HG03045 (cell line): ENCODE measurements around the gene CXXC5.

Experiments
- ATAC-seq: cut with Tn5 transposase; IDR thresholded peaks from one replicate; pipeline ENCODE4 v1.9.1; 2021; ENCODE audit warnings: mild to moderate bottlenecking, moderate library complexity; ENCODE audit not compliant: unreplicated experiment

Gene CXXC5

DNA sequence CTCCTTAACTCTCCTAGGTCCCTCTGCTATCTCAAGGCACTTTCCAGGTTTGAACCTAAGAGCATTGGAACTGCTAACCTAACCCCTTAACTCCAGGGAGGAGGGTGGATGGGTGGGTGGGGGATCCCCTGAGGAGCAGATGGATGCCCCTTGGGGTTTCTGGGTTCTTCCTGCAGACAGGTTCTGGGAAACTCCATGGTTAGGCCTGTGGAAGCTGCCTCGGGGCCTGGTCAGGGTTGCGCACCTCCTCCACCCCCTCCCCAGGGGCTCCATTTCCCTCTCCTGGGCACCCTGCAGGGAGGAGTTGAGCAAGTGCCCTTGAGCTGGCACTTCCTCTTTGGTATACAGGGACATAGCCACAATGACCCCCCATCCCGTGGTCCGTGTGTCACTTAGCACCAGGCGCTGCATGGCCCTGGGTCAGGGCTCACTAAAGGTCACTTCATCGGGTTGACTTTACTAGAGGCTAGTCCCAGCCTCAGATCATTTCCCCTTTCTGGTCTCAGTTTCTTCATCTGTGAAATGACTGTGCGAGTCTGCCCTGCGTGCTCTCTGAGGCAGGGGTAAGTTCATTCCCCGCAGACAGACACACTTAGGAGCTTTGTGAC is 16.0 kb downstream of the CXXC5 start:
- ATAC-seq: peak; percentile 47

DNA sequence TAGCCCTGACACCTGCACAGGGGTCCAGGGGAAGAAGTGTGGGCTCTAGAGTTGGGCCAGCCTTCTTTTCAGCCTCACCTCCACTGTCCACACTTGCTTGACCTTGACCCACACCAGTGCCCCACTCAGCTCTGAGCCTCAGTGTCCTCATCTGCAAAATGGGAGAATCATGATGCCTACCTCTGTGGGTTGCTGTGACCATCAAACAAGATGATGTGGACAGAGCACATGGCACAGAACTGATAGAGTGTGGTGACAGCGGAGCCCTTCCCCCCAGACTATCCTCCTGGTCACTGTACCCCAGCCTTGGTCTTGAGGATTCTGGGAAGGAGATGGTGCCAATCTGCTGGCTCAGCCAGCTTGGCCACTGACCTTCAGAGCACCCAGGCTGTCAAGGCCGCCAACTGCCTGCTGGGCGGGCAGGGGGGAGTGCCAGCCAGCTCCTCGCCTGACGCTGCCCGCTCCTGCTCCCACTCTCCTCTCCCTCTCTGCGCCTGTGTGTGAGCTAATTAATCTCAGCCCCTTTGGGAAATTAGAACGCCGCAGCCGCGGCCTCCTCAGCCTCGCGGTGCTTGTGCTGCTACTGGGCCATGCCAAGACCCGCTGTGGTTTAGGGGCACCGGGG is 16.7 kb downstream of the CXXC5 start:
- no peak for ATAC-seq

DNA sequence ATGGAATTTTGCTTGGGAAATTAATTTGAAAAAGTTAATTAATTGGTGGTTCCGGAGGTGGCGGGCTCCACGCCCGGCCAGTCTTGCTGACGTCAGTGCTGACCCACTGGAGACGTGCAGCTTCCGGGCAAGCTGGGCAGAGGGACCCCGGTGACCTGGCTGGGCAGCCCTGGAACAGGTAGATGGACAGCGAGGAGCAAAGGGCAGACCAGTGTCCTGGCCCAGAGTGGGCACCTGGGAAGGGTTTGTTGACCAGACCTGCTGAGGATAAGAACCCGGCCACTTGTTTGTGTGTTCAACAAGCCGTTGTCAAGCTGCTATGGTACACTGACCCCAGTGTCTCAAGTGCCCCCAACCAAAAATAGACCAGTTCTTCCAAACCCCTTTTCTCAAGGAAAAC is 17.5 kb downstream of the CXXC5 start:
- ATAC-seq: no peak

DNA sequence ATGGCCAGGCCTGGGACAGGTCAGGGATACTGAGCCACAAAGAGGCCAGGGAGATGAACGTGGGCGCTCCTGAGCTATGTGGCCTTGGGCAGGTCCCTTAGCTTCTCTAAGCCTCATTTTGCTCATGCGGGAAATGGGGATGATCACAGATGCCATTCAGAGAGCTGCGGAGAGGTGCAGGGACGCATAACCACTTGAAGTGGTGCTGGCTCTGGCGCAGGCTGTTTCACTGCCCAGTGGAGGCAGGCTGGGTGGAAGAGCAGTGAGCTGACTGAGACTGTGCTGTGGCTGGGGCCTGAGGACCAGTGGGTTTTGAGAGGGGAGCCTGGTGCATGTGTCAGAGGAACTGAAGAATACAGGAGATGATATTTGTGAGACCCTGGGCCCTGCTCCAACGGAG is 18.4 kb downstream of the CXXC5 start:
- no peak for ATAC-seq

DNA sequence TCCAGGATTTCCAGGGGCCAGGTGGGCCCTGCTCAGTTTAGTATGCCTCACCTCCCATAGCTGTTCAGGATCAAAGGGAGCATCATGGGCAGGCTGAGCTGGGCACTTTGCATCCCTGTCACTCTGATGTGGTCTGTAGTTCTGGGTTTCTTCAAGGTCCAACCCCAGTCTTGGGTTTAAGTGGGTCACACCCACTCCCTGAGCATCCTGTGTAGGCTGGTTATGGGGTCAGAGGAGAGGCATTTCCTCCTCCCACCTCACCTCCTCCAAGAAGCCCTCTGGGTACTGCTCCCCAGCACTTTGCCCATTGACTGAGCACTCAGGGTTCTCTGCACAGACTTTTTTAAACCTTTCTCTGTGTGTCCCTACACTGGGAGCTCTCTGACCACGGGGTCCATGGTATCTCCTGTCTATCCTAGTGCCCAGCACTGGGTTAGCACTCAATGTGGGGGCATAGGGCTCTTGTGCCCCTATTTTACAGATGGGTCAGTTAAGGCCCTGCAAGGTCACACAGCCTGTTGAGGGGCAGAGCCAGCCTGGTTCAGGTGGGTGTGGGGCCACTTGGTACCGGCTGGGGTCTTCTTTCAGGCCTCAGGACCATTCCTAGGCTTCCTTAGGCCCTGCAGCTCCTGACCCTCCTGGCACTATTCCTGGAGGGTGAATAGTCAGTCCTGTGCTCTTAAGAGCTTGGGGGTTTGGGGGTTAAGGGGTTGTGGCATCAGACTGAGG is 19.0 kb downstream of the CXXC5 start:
- ATAC-seq: no peak

DNA sequence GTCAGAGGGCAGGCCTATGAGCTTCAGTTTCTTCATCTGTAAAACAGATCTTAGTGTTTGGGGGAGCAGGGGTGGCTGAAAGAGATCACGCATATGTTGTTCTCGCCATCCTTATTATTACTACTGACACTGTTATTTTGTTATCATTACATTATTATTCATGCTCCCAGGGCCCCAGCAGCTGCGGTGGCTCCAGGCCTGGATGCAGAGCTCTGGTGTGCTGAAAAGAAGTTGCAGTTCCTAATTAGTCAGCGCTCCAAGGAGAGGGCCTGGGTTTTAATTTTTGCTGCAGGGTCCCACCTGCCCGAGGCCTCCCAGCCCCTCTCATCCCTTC is 19.5 kb downstream of the CXXC5 start:
- ATAC-seq: no peak

DNA sequence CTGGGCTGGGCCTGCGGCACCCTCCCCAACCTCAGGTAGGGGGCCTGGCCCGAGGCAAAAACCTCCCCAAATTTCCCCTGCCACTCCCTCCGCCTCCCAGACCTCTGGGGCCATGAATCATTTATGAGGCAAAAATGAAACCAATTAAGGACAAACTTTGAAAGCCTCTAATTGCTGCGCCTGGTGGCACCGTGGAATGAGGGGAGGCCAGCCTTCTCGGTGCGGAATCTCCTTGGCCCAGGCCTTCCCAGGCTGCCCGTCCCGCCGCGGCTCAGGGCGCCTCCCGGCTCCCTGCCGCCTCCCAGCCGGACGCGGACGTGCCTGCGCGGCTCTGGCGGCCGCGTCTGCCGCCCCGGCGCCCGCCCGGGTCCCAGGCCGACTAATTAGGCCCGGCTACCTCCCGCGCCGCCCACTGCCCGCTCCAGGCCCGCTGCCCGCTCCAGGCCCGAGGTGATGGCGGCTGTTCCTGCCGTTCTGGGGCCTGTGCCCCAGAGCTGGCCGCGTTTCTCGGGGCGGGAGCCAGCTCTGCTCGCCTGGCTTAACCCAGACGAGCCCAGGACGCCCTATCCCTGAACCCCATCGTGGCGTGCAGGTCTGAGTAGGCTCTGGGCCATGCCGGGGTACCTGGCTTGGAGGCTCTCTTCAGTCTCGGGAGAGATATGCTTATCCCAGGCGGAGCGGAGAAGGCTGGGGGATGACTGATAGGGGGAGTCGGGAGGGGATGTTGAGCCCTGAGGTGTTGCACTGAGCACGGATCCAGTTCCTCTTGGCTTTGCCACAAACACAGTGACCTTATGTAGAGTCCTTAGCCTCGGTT is 20.1 kb downstream of the CXXC5 start:
- ATAC-seq: no peak

DNA sequence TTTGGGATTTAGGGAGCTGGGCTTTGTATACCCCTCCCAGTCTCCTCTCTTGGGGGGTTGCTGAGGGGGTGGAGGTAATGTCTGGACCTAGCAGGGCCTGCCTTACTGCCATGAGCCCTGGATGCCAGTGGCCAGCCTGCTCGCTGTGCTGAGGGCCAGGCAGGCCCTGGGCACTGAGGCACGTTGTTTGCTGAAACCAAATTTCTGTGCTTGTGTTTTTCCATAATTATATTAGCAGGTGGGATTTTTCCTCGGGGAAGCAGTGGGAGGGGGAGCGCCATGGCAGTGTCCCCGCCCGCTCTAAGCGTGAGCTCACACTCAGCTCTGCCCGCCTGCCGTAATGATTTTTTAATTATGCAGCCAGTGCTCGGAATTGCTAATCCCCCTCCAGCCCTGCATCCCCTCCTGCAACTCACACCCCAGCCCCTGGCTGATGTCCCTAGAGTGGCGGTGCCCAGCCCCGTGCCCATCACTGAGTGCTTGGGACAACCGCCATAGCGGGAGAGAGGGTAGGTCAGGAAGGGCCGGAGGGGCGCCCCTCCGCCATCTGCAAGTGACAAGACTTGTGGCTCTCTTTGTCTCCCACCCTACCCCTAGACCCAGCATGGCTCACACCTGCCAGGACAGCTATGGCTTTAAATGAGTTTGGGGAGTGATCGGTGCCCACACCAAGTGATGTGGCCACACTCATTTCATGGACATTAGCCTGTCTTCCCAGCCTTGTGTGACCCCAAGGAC is 20.9 kb downstream of the CXXC5 start:
- ATAC-seq: no peak

DNA sequence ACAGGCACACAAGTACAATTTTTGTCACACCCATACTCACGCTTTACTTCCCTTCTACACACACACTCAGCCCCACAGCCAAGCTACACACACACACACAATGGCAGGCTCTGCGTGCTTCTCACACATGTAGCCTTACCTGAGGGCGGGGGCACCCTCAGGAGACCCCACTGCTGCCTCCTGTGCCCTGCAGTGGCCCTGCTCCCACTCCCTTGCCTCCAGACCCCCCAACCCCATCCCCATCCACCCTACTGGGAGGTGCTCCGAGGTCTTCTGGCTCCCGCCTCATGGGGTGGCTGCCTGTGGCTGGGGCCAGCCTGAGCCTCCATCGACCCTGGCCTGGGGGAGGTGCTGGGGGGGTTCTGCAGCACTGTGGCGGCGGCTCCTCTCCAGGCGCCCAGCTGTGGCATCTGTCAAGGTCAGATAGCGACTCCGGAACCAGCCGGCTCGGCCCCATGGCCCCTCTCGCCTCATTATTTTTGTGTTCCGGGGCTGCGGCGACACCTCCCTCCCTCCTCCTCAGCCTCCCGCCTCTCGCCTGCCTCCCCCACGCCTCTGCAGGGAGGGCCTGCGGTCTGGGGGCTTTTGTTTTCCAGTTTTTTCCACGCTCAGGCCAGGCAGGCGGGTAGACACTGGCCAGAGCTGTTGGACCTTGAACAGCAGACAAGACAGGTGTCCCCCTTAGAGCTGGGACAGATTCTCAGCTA is 21.7 kb downstream of the CXXC5 start:
- ATAC-seq: peak; percentile 29

DNA sequence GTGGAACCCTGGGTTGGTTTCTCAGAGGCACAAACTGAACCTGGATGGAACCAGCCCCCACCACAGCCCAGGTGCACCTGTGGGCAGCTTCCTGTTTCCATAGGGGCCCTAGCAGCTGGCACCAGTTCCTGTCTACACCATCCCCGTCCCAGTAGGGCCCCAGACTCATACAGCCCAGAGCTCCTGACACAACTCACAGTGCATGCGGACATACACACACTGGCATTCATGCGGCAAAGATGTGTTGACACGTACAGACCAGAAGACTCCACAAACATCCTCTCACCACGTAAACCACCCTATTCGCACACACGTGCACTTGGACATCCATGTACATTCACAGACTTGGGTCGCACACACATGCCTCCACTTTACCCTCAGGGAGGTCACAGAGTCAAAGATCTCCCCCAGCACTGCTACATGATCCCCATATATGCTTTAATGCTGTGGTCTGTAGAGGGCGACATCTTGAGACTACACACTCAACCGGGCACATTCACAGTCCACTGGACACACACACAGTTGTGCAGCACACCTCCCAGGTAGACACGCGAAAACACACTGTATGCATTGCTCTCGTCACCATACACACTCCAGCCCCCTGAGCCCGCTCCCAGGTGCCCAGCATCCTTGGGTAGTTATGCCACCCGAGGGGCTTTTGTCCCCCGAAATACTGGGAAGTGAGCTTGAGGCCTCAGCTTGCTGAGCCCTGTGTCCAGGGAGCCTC is 22.4 kb downstream of the CXXC5 start:
- peak; percentile 35 for ATAC-seq

DNA sequence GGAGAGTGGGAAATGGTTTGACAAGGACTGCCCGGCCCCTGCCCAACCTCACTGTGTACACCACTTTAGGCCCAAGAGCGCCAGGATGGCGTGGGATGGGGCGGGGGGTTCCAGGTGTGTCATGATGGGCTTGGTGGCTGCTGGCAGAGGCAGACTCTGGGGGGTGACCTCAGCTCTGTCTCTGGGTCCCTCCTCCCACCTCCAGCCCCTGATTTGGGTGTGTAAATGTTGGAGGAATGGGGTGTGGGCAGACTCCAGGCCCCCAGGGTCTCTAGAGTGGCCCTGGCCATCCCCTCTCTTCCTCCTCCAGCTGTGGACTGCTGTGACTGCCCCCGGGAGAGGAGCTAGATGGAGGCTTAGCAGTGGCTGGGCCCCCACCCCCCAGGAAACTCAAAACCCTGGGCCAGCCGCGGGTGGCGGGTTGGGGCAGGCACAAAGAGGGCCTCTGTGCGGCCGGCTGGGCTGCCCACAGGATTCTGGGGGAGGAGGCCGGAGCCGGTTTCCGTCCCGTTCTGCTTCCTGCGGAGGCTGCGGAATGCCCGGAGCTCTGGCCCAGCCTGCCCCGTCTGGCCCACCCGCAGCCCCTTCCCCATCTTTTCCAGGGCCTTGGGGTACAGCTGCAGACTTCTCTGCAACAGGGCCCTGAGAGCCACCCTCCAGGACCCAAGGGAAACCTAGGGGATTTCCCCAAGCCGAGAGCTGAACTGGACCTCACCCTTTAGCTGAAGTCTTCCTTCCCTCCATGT is 23.1 kb downstream of the CXXC5 start:
- ATAC-seq: no peak

DNA sequence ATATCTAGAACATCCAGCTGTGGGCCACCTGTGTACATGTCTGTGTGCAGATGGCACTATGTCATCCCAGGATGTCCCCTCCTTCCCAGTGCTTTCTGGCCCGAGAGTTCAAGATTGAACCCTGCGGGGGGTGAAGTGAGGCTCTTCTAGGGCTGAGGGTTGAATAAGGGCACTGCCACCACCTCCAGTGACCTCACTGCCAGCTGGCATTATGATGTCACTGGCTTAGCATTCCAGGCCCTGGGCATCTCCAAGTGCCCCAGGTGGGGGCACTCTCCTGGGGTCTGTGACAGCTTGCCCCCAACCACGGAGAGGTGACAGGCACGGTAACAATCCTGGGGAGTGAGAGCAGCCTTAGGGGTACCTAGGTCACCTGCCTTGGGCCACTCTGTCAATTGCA is 27.1 kb downstream of the CXXC5 start:
- no peak for ATAC-seq

DNA sequence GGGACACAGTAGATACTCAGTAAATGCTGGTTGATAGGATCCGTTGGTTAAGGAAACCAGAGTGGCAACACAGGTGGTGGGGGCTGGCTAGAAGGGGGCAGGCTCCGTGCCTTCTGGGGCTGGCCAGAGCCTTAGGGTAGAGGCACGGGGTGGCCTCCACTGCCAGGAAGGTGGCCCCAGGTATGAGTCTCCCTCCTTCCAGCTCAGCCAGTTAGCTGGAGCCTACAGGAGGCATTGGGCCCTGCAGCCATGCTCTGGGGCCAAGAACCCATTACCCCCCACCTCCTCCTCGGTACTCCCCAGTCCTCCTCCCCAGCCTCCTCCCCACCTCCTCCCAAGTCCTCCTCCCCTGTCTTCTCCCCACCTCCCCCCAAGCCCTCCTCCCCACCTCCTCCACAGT is 27.7 kb downstream of the CXXC5 start:
- ATAC-seq: no peak

DNA sequence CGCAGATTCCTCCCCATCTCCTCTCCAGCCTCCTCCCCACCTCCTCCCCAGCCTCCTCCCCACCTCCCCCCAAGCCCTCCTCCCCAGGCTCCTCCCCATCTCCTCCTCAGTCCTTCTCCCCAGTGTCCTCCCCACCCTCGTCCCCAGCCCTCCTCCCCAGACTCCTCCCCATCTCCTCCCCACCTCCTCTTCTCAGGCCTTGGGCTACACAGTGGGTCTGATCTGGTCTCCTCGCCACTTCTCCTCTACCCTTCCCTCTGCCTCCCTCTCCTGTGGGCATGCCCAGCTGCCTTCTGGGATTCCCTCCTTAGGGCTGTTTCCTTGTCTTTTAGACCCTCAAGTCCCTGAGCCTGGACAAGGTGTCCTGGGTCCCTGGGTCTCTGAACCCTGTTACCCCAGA is 28.3 kb downstream of the CXXC5 start:
- ATAC-seq: no peak

DNA sequence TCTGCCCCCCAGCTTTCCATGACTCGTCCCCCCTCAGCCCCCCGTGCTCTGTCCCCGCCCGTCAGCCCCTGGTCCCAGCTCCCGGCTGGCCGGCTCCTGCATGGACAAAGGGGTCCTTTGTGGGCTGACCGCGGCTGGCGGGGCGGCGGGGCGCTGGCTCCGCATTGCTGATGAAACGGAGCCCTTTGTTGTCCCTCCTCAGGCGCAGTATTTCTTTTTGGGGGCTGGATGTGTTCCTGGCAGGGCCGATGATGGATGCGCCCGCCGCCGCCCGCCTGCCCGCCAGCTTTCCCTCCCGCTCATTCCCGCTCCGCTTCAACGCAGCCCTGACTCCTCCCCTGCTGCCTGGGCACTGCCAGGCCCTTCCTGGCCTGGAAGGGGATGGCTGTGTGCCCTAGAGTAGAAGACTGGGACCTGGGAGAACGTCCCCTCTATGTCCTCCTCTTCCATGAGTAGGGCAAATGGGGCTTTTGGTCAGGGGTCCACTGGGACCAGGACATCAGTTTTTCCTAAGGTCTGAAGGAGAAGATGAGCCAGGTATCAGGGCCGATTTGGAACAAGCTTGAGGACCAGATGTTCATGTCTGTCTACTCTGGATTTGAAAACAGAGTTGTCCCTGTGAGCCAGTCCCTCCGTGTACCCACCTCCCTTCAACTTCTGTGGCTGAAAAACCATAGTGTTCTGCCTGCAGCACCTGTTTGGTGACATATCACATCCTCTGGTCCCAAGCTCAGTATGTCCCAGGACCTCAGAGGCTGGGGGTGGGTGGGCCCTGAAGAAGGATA is 29.0 kb downstream of the CXXC5 start:
- no peak for ATAC-seq

DNA sequence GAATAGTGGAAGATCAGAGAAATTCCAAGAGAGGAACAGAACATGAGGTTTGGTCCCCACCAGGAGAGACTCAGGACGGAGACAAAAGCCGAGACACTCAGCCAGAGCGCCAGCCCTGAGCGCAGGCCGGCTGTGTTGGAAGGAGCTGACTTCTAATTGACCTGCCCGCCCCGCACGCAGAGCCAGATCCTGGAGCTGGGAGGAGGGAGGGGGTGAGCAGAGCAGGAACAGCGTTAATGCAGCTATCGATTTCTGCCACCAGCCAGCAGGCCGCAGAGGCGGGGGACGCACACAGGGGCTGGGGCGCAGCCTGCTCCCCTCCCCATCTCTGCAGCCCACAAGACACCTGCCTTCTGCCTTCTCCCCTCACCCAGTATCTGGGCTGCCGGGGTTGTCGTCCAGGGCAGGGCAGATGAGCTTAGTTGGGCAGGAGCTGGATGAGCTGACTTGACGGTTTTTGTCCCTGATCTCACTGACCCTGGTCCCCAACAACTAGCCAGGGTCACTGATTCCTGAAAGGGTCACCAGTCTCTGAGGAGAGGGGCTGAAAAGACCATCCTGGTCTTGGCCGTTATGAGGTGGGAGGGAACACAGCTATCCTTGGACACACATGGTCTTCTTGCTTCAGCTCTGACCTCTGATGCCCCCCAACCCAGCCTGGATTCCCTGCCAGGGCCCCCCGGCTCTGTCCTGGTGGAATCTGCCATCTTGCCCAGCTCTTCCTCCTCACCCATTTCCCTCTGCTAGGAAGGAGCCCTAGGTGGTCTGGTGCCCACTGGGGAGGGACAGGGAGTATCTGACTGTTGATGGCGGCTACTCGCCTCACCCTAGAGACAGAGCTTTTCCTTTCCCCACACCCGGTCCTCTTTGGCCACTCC is 29.8 kb downstream of the CXXC5 start:
- ATAC-seq: no peak
